ENCODE measurements around the gene PRR9. TPM values are rescaled to one million over a fixed set of nuclear protein-coding genes. Genes with fewer than 3 reads are reported as not detected.
A peak's percentile ranks its signal among the peaks of the same experiment; 100 is the strongest.
"Not testable (repeated sequence)": the region's sequence is repeated elsewhere in the genome, so short reads cannot be mapped to it uniquely, and the experiment has no call there.

PRR9 gene
- total RNA-seq, 2 donors from 2014 or later, result not detected

DNA sequence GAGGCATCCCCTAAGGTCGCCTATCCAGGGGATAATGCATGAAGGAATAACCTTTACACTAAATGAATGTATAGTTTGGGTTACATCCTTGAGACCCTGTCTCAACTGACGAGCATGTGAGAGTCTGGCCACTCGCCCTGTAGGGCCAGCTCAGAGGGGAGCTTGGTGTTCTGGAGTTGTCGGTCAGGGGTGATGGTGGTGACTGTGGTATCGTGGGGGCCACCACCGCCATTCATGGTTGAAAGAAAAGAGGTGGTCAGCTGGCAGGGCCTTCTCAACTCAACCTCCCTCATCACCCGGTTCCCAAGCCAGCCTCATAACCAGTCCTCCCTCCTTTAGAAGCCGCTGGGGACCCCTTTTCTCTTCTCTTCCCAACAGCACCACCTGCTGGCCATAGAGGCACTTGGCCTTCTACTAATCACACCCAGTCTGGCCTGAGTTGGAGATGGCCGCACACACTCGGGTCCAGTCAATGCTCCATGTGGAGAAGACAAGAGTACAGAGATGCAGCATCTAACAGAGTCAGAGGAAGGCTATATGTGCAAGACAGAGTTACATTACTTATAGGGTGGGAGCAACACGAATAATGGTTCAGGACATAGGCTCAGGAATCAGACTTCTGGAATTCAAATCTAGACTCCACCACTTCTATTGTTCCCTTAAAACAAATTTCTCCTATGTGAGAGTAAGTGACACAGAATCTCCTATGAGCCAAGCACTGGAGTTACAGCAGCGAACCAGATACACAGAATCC lies 11.9 kb downstream of the PRR9 start:
- intact Hi-C loops (cut with DNase I), result loop anchor here (10.0 kb wide), 1 partner anchor 354 kb away; the partner anchor contains the start of gene SMCP
- DNase-seq, result not testable (repeated sequence)

GRCh38 chr1:153231363-153231762 lies 14.0 kb downstream of the PRR9 start:
- peak overlapping the region; percentile 17 for H3K27ac ChIP-seq
- intact Hi-C loops (cut with DNase I), result no loop called here
- no peaks in the 10 kb centered on the region for H3K27me3 ChIP-seq
- no peaks in the 10 kb centered on the region for H3K9me3 ChIP-seq
- no peak overlapping the region for H3K9ac ChIP-seq (ENCODE audit: low read depth in 2 of 2, low read length in 2 of 2)
- H3K36me3 ChIP-seq, result no peaks in the 10 kb centered on the region
- TF ChIP-seq, protein P1, sequence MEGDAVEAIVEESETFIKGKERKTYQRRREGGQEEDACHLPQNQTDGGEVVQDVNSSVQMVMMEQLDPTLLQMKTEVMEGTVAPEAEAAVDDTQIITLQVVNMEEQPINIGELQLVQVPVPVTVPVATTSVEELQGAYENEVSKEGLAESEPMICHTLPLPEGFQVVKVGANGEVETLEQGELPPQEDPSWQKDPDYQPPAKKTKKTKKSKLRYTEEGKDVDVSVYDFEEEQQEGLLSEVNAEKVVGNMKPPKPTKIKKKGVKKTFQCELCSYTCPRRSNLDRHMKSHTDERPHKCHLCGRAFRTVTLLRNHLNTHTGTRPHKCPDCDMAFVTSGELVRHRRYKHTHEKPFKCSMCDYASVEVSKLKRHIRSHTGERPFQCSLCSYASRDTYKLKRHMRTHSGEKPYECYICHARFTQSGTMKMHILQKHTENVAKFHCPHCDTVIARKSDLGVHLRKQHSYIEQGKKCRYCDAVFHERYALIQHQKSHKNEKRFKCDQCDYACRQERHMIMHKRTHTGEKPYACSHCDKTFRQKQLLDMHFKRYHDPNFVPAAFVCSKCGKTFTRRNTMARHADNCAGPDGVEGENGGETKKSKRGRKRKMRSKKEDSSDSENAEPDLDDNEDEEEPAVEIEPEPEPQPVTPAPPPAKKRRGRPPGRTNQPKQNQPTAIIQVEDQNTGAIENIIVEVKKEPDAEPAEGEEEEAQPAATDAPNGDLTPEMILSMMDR (IDR thresholded peaks at IDR 0.05), result no peak
- peak; percentile 52 for DNase-seq
- peaks cover 4% of the 10 kb centered on the region for H3K4me1 ChIP-seq
- no peak overlapping the region for H3K4me3 ChIP-seq

More for the DNA sequence above, 11.9 kb downstream of the PRR9 start:
- H3K9ac ChIP-seq (ENCODE audit: low read depth in 2 of 2, low read length in 2 of 2); H3K4me1 ChIP-seq; H3K27me3 ChIP-seq; H3K36me3 ChIP-seq; H3K4me3 ChIP-seq; H3K27ac ChIP-seq; H3K9me3 ChIP-seq: not testable (repeated sequence)
- TF ChIP-seq, protein P1 (IDR thresholded peaks at IDR 0.05), result peak; percentile 20

- Histone ChIP-seq H3K27me3 (no peaks in the 10 kb centered on the region), H3K9ac (ENCODE audit: low read depth in 2 of 2, low read length in 2 of 2) (no peak overlapping the region), H3K4me1 (peaks cover 4% of the 10 kb centered on the region), H3K36me3 (no peaks in the 10 kb centered on the region), H3K4me3 (no peak overlapping the region), H3K27ac (peak overlapping the region; percentile 17), H3K9me3 (no peaks in the 10 kb centered on the region)
- intact Hi-C loops (cut with DNase I), result no loop called here
- TF ChIP-seq, protein P1 (IDR thresholded peaks at IDR 0.05), result no peak
- no peak for DNase-seq
Observed at GRCh38 chr1:153231785-153232184, 14.4 kb downstream of the PRR9 start.

- TF ChIP-seq, protein P1 (IDR thresholded peaks at IDR 0.05), result no peak
- H3K4me3 ChIP-seq, result no peak overlapping the region
- no peaks in the 10 kb centered on the region for H3K27me3 ChIP-seq
- H3K27ac ChIP-seq, result no peak overlapping the region
- no peaks in the 10 kb centered on the region for H3K9me3 ChIP-seq
- no peak overlapping the region for H3K9ac ChIP-seq (ENCODE audit: low read depth in 2 of 2, low read length in 2 of 2)
- DNase-seq, result no peak
- peaks cover 4% of the 10 kb centered on the region for H3K4me1 ChIP-seq
- intact Hi-C loops (cut with DNase I), result no loop called here
- no peaks in the 10 kb centered on the region for H3K36me3 ChIP-seq
Observed at GRCh38 chr1:153232553-153232952, 15.2 kb downstream of the PRR9 start.

DNA sequence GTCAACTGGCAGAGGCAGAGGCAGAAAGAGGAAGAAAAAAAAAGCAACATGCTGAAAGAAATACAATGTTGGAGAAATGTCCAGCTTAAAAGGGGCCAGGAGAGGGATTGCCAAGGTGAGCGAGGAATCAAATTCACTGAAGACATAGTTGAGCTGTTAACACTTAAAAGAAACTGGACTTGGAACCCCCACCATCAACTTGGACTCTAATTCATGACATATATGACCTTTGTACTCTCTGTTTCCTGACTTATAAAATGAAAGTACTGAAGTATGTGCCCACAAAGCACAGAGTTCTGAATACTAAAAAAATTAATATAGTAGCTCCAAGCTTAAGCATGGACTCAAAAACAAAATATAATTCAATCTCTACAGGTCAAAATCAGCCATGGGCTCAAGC lies 16.1 kb downstream of the PRR9 start:
- Histone ChIP-seq H3K27ac (no peak overlapping the region), H3K36me3 (no peaks in the 10 kb centered on the region), H3K9me3 (no peaks in the 10 kb centered on the region), H3K27me3 (no peaks in the 10 kb centered on the region), H3K9ac (ENCODE audit: low read depth in 2 of 2, low read length in 2 of 2) (no peak overlapping the region), H3K4me1 (peaks cover 4% of the 10 kb centered on the region), H3K4me3 (no peak overlapping the region)
- intact Hi-C loops (cut with DNase I), result no loop called here
- TF ChIP-seq, protein P1 (IDR thresholded peaks at IDR 0.05), result no peak
- no peak for DNase-seq

Measured in colonic mucosa (tissue), 4 donors.